HG03025 (cell line): ENCODE measurements around the gene CBX6.

Experiments used
- ATAC-seq: cut with Tn5 transposase; IDR thresholded peaks from one replicate; pipeline ENCODE4 v1.9.1; 2021; ENCODE audit warnings: mild to moderate bottlenecking, moderate library complexity; ENCODE audit not compliant: unreplicated experiment, low FRiP score

The CBX6 gene

GRCh38 chr22:38826801-38827200, 45.2 kb downstream of the CBX6 start:
- ATAC-seq = no peak

- no peak for ATAC-seq
Measured at GRCh38 chr22:38826386-38826785, 45.6 kb downstream of the CBX6 start.

GRCh38 chr22:38824585-38824984, 47.4 kb downstream of the CBX6 start:
- no peak for ATAC-seq

DNA sequence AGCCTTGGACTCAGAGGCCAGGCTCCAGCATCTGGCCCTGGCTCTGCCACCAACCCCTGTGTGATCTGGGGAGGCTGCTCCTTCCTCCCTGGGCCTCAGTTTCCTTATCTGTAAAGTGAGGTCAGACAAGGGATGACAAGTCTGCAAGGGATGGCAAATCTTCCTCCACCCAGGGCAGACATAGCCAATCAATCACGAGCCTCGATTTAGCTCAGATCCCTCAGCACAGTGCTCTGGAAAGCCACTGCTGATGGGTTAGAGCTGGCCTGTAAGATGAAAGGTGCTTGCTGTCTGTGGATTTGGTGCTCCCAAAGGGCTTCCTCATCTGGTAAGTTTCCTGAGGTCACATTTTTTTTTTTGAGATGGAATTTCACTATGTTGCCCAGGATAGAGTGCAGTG, 48.4 kb downstream of the CBX6 start:
- no peak for ATAC-seq

DNA sequence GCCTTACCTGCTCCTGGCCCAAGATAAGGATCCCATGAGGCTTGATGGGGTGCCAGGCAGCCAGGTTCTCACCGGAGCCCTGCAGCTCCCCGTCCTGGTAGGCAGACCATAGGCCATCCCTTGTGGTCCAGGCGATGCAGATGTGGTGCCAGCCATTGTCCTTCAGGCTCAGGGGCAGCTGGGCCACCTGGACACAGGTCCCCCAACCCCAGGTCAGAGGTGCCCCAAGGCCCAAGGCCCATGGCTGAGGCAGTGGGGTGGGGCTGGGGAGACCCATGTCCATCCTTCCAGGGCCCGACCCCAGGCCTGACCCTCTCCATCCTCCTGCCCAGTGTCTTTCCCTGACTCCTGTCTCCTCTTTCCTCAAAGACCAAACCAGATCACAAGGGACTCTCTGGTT, 48.9 kb downstream of the CBX6 start:
- no peak for ATAC-seq

GRCh38 chr22:38820020-38820419, 52.0 kb downstream of the CBX6 start:
- no peak for ATAC-seq

DNA sequence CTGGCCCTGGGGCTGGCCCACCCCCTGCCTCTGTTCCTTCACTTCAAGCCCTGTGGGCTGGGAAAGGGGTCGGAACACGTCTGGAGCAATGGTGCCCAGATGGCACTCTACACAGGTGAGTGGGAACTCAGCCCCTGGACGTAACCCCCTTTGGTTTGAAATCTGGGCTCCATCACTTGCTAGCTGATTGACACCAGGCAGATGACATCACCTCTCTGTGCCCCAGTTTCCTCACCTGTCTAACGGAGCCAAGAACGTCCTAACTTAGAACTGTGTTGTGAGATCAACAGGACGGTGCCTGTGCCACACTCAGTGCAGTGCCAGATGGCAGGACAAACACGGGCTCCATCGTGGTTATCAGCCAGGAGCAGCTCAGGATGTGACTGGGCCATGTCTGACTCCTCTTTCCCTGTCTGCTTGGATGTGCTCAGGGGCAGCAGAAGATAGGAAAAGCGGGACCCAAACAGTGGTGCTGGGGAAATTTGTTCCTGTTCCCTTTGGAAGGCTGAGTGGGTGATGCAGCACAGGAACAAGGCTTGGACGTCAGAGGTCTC, 52.6 kb downstream of the CBX6 start:
- ATAC-seq = no peak

GRCh38 chr22:38817196-38817595, 54.8 kb downstream of the CBX6 start:
- ATAC-seq = no peak

- no peak for ATAC-seq
Measured at GRCh38 chr22:38815842-38816241, 56.2 kb downstream of the CBX6 start.
